K562 (cell line): ENCODE results near the gene CACNA1A. TPM values are rescaled to one million over a fixed set of nuclear protein-coding genes. Genes with fewer than 3 reads are reported as not detected.

Experiments
- ATAC-seq: fragments of 200-7000 bp; cut with Tn5 transposase; 3 replicates; pipeline ENCODE4 v1.9.1; 2020; ENCODE audit warnings: moderate library complexity
- BruUV-seq: library from RNA; stranded (reverse); fragments of 400-500 nt; replicated peaks from 2 replicates; lab custom pipeline; 2021; lab: Mats Ljungman, UMichigan
- CTCF ChIA-PET: fragments of 300-600 bp; formaldehyde crosslinking; extraction: SDS; loops from one replicate; lab custom pipeline; 2021; ENCODE audit warnings: low intra/inter-chr PET ratio; lab: Yijun Ruan, JAX
- POLR2A ChIA-PET: fragments of 300-600, 350-650 bp; sonication (Branson Sonifier 250); formaldehyde crosslinking; extraction: SDS; loops from one replicate; lab custom pipeline; 2021; ENCODE audit warnings: antibody characterized with exemption, inconsistent platforms; lab: Yijun Ruan, JAX
- DNase-seq, 4 experiments: peaks; one replicate each; pipeline versions ENCODE4 v3.0.0 to v3.0.0-alpha.2; 2011 to 2018; ENCODE audit warnings: low spot score in 3 of 4, mixed read lengths in 3 of 4; ENCODE audit errors: extremely low read depth in 1 of 4
- FAIRE-seq: peaks from 2 replicates; lab custom pipeline; 2011; peaks lifted over from hg19 to GRCh38; lab: Jason Lieb, UNC
- H2AFZ ChIP-seq: 2 replicates; pipeline ENCODE4 v1.6.0; 2011; ENCODE audit warnings: low read depth, low read length, control low read depth, inconsistent platforms
- H3K27ac ChIP-seq: fragments of 200-600 bp; 3 replicates; pipeline ENCODE4 v1.8.0; 2011; ENCODE audit warnings: low read depth, mild to moderate bottlenecking, control low read depth, inconsistent platforms, low read length, moderate library complexity, mixed read lengths; ENCODE audit errors: extremely low read depth
- H3K27me3 ChIP-seq, 2 experiments: fragments of 300-600 bp in 1 of 2; 2 replicates in 1 of 2; 3 replicates in 1 of 2; pipeline versions ENCODE4 v1.6.0 to v1.8.0; 2011; ENCODE audit warnings: inconsistent platforms in 2 of 2, low read length in 2 of 2, mild to moderate bottlenecking in 1 of 2, mixed read lengths in 1 of 2, moderate library complexity in 1 of 2; ENCODE audit not compliant: control insufficient read depth in 2 of 2, insufficient read depth in 2 of 2
- H3K36me3 ChIP-seq: fragments of 300-600 bp; 3 replicates; pipeline ENCODE4 v1.8.0; 2011; ENCODE audit warnings: mild to moderate bottlenecking, low read length, inconsistent platforms; ENCODE audit not compliant: control insufficient read depth, insufficient read depth
- H3K4me1 ChIP-seq, 2 experiments: fragments of 200-600 bp in 1 of 2; replicated peaks in 1 of 2; 2 replicates in 1 of 2; 3 replicates in 1 of 2; pipeline versions ENCODE4 v1.5.1 to v1.8.0; 2011; ENCODE audit warnings: inconsistent platforms in 2 of 2, low read length in 2 of 2, mild to moderate bottlenecking in 1 of 2, mixed read lengths in 1 of 2, moderate library complexity in 1 of 2; ENCODE audit not compliant: control insufficient read depth in 2 of 2, insufficient read depth in 2 of 2
- H3K4me2 ChIP-seq: 2 replicates; pipeline ENCODE4 v1.6.1; 2011; ENCODE audit warnings: low read length, control low read depth, inconsistent platforms, mixed read lengths; ENCODE audit not compliant: insufficient read depth
- H3K4me3 ChIP-seq: fragments of 200-600 bp; sonication (generic), shearing (Covaris generic); 2 replicates; pipeline ENCODE4 v1.5.1; 2016; ENCODE audit warnings: control low read depth, inconsistent platforms
- H3K79me2 ChIP-seq: fragments of 200-600 bp; 3 replicates; pipeline ENCODE4 v1.8.0; 2011; ENCODE audit warnings: low read length, inconsistent platforms; ENCODE audit not compliant: control insufficient read depth, insufficient read depth
- H3K9ac ChIP-seq, 2 experiments: 2 replicates each; pipeline versions ENCODE4 v1.6.0 to v1.6.1; 2011; ENCODE audit warnings: low read depth in 2 of 2, low read length in 2 of 2, control low read depth in 1 of 2, inconsistent platforms in 1 of 2, mild to moderate bottlenecking in 1 of 2, mixed read lengths in 1 of 2; ENCODE audit not compliant: insufficient read depth in 1 of 2
- H3K9me1 ChIP-seq: one replicate; pipeline ENCODE4 v1.6.0; 2011; ENCODE audit warnings: inconsistent platforms, mild to moderate bottlenecking, low read length, moderate library complexity; ENCODE audit not compliant: control insufficient read depth, insufficient read depth
- H3K9me3 ChIP-seq: replicated peaks from 2 replicates; pipeline ENCODE4 v1.5.1; 2011; ENCODE audit warnings: low read depth, low read length, inconsistent platforms; ENCODE audit not compliant: control insufficient read depth, insufficient read depth
- H4K20me1 ChIP-seq: replicated peaks from 2 replicates; pipeline ENCODE4 v1.6.1; 2011; ENCODE audit warnings: low read length, inconsistent platforms, mixed read lengths; ENCODE audit not compliant: control insufficient read depth, insufficient read depth
- CBX1 ChIP-seq: sonication (generic); IDR thresholded peaks from 2 replicates; pipeline ENCODE4 v1.6.1; 2016; ENCODE audit warnings: antibody characterized with exemption, low read depth, mild to moderate bottlenecking
- DACH1 ChIP-seq: fragments of 450-650 bp; IDR thresholded peaks from 2 replicates; pipeline ENCODE4 v1.6.1; 2018; ENCODE audit not compliant: partially characterized antibody
- GATAD2A ChIP-seq: fragments of 450-650 bp; IDR thresholded peaks from 2 replicates; pipeline ENCODE4 v1.6.1; 2017
- HDAC8 ChIP-seq: fragments of 450-650 bp; IDR thresholded peaks from 2 replicates; pipeline ENCODE4 v1.6.1; 2016; ENCODE audit warnings: mild to moderate bottlenecking, missing genetic modification characterization, moderate library complexity, missing compliant biosample characterization
- HNRNPLL ChIP-seq: fragments of 200-400 bp; formaldehyde crosslinking; IDR thresholded peaks from 2 replicates; pipeline ENCODE4 v1.6.1; 2017; ENCODE audit warnings: low read length, low read depth, mild to moderate bottlenecking; ENCODE audit not compliant: poor library complexity, severe bottlenecking
- IRF2 ChIP-seq: sonication (generic); formaldehyde crosslinking; IDR thresholded peaks from 2 replicates; pipeline ENCODE4 v1.8.1; 2022; ENCODE audit warnings: mild to moderate bottlenecking, missing genetic modification reagents
- KHSRP ChIP-seq: fragments of 450-650 bp; IDR thresholded peaks from 2 replicates; pipeline ENCODE4 v1.6.1; 2017
- L3MBTL2 ChIP-seq: fragments of 450-650 bp; IDR thresholded peaks from 2 replicates; pipeline ENCODE4 v1.6.1; 2016; ENCODE audit warnings: mild to moderate bottlenecking, moderate library complexity
- SNRNP70 ChIP-seq: fragments of 200-400 bp; formaldehyde crosslinking; optimal IDR thresholded peaks from 2 replicates; pipeline ENCODE3; 2017; ENCODE audit warnings: low read depth, low read length
- ZNF175 ChIP-seq: fragments of 200-800 bp; sonication (Bioruptor generic); IDR thresholded peaks from 2 replicates; pipeline ENCODE4 v1.6.1; 2016; ENCODE audit warnings: low read depth, mild to moderate bottlenecking, missing genetic modification characterization, missing compliant biosample characterization
- WGBS: fragments of 100-300 bp; shearing (Covaris generic); methylation state at CpG from one replicate; pipeline ENCODE4 v1.1.6; 2016; ENCODE audit warnings: low coverage, mixed read lengths; ENCODE audit not compliant: insufficient coverage; ENCODE audit errors: missing lambda C conversion rate; 5-methylcytosine and 5-hydroxymethylcytosine counted together
- in situ Hi-C: fragments of 300-500 bp; cut with MboI; formaldehyde crosslinking; loops from 4 replicates; pipeline ENCODE4 v1.15.0; 2018; ENCODE audit warnings: inconsistent platforms, mixed read lengths
- intact Hi-C: fragments of 100-400 bp; cut with micrococcal nuclease; formaldehyde crosslinking; loops from 2 replicates; pipeline ENCODE4 v1.14.2; 2022
- polyA plus RNA-seq, 8 experiments: library from polyadenylated mRNA; depleted of rRNA in 4 of 8; stranded (reverse) in 5 of 8; unstranded in 3 of 8; fragments of >200 nt; fragmentation: Nextera tagmentation in 2 of 8; fragmentation: Illumina TruSeq in 1 of 8; extraction: Ambion mirVana in 2 of 8; extraction: Trizol in 1 of 8; gene quantifications; 2 replicates each; pipeline versions ENCODE4 v1.2.1 to v1.2.3, GENCODE V29; 2011 to 2014; ENCODE audit warnings: inconsistent platforms in 1 of 8, missing spikeins in 1 of 8
- total RNA-seq, 7 experiments: library from RNA; depleted of rRNA in 6 of 7; stranded (reverse); fragments of >200 nt in 6 of 7; fragmentation: Illumina TruSeq in 2 of 7; extraction: Trizol in 2 of 7; gene quantifications; 2 replicates each; pipeline versions ENCODE4 v1.2.1 to v1.2.3, GENCODE V29; 2011 to 2021; ENCODE audit warnings: low replicate concordance in 1 of 7
- TF ChIP-seq, protein P1 (sequence below): fragments of 450-650 bp; formaldehyde crosslinking; IDR thresholded peaks from 2 replicates; pipeline ENCODE4 v1.4.0; 2020; ENCODE audit warnings: mild to moderate bottlenecking, moderate library complexity

Gene CACNA1A
- total and polyA plus RNA-seq, 9 of the 15 experiments (the other 6 are each of a cell fraction or from before 2014, with no cell fraction given): 0.03 to 0.20 (median 0.09) TPM; not detected in 1

DNA sequence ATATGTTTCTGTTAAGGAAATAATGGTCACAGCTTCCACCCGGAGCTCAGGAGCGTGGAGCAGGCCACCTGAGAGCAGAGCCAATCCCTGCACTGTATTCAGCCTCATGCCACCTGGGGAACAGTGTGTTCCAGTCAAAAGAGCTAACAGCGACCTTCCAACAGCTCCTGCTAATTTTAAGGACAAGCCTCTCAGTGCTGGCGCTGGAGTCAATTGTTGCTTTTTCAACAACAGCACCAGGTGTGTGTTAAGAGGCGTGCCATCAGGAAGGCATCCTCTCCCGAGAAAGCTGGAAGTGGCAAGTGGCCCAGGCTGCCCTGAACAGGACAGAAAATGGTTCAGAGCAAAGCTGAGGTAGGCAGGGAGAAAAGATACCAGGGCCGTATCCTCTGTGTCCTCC, 102.0 kb downstream of the CACNA1A start:
- FAIRE-seq: no peak
- Histone ChIP-seq H3K4me3 (no peak overlapping the region), H3K9me1 (no peaks in the 10 kb centered on the region)
- in situ Hi-C loops: no loop called here
- TF ChIP-seq KHSRP: no peak
- TF ChIP-seq IRF2: no peak
- no peak for TF ChIP-seq HDAC8 (tag)
- TF ChIP-seq L3MBTL2: no peak
- TF ChIP-seq HNRNPLL: no peak
- TF ChIP-seq SNRNP70: no peak
- no peak for TF ChIP-seq CBX1
- TF ChIP-seq ZNF175: no peak
- TF ChIP-seq, protein P1, sequence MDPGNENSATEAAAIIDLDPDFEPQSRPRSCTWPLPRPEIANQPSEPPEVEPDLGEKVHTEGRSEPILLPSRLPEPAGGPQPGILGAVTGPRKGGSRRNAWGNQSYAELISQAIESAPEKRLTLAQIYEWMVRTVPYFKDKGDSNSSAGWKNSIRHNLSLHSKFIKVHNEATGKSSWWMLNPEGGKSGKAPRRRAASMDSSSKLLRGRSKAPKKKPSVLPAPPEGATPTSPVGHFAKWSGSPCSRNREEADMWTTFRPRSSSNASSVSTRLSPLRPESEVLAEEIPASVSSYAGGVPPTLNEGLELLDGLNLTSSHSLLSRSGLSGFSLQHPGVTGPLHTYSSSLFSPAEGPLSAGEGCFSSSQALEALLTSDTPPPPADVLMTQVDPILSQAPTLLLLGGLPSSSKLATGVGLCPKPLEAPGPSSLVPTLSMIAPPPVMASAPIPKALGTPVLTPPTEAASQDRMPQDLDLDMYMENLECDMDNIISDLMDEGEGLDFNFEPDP (CRISPR knock-in tag): no peak
- no peak for TF ChIP-seq DACH1
- no peak for TF ChIP-seq GATAD2A
- TF ChIP-seq, all 486 proteins: peak for 0
- no TSS peak for BruUV-seq
- H3K9ac ChIP-seq: no peak overlapping the region
- no peak overlapping the region for H2AFZ ChIP-seq
- peaks cover 0 to 6% of the 10 kb centered on the region in 2 experiments; a peak in 1 of 5 replicates for H3K27me3 ChIP-seq
- H3K4me1 ChIP-seq: peaks cover 9% of the 10 kb centered on the region in 2 experiments; a peak in 4 of 5 replicates
- 20% methylated on average over 7 of the region's 7 CpGs for WGBS
- no peak for DNase-seq
- H3K36me3 ChIP-seq: no peaks in the 10 kb centered on the region
- no peak overlapping the region for H3K27ac ChIP-seq
- H3K4me2 ChIP-seq: no peak overlapping the region
- CTCF ChIA-PET: no interaction called here
- no peak for ATAC-seq
- peaks cover 8% of the 10 kb centered on the region for H3K9me3 ChIP-seq
- H4K20me1 ChIP-seq: no peaks in the 10 kb centered on the region
- no peaks in the 10 kb centered on the region for H3K79me2 ChIP-seq
- POLR2A ChIA-PET: no interaction called here
- intact Hi-C loops: no loop called here
